Measurements from ENCODE around the gene RPL13.

Gene RPL13

GRCh38 chr16:89544113-89544512 lies 16.4 kb upstream of the RPL13 start:
- no peak overlapping the region for H3K27ac ChIP-seq (ENCODE audit: low read depth, low read length)
- no peak overlapping the region for H2AFZ ChIP-seq (ENCODE audit: low read depth, low read length, severe bottlenecking)
- TF ChIP-seq EZH2phosphoT487 (conservative IDR thresholded peaks at IDR 0.05; ENCODE audit: low read length) (no peak), CTCF (IDR thresholded peaks at IDR 0.05; ENCODE audit: insufficient read depth, low read length, poor library complexity, severe bottlenecking) (no peak)
- H3K9ac ChIP-seq (ENCODE audit: low read length), result no peak overlapping the region
- no peak overlapping the region for H3K4me3 ChIP-seq (ENCODE audit: insufficient read depth, low read length, poor library complexity, severe bottlenecking)
- no peaks in the 10 kb centered on the region for H3K9me3 ChIP-seq (ENCODE audit: insufficient read depth, low read length)
- H4K20me1 ChIP-seq (ENCODE audit: low read depth, low read length), result no peaks in the 10 kb centered on the region
- no peaks in the 10 kb centered on the region for H3K9me2 ChIP-seq (replicated peaks; ENCODE audit: insufficient read depth, low read length)
- H3K4me2 ChIP-seq (ENCODE audit: low read depth, low read length, poor library complexity, severe bottlenecking), result no peak overlapping the region
- H3K79me2 ChIP-seq (ENCODE audit: insufficient read depth, low read length), result no peaks in the 10 kb centered on the region
- H3K27me3 ChIP-seq (ENCODE audit: low read length), result no peaks in the 10 kb centered on the region
- no peaks in the 10 kb centered on the region for H3K36me3 ChIP-seq (ENCODE audit: low read length)
- no peaks in the 10 kb centered on the region for H3F3A ChIP-seq (ENCODE audit: insufficient read depth)

GRCh38 chr16:89544713-89545043 lies 15.8 kb upstream of the RPL13 start:
- H3K36me3 ChIP-seq (ENCODE audit: low read length), result no peaks in the 10 kb centered on the region
- no peak overlapping the region for H3K9ac ChIP-seq (ENCODE audit: low read length)
- no peaks in the 10 kb centered on the region for H3K9me3 ChIP-seq (ENCODE audit: insufficient read depth, low read length)
- no peaks in the 10 kb centered on the region for H3K9me2 ChIP-seq (replicated peaks; ENCODE audit: insufficient read depth, low read length)
- H3K4me2 ChIP-seq (ENCODE audit: low read depth, low read length, poor library complexity, severe bottlenecking), result no peak overlapping the region
- no peak overlapping the region for H3K4me3 ChIP-seq (ENCODE audit: insufficient read depth, low read length, poor library complexity, severe bottlenecking)
- H4K20me1 ChIP-seq (ENCODE audit: low read depth, low read length), result no peaks in the 10 kb centered on the region
- no peak for TF ChIP-seq CTCF (IDR thresholded peaks at IDR 0.05; ENCODE audit: insufficient read depth, low read length, poor library complexity, severe bottlenecking)
- TF ChIP-seq EZH2phosphoT487 (conservative IDR thresholded peaks at IDR 0.05; ENCODE audit: low read length), result no peak
- H3F3A ChIP-seq (ENCODE audit: insufficient read depth), result no peaks in the 10 kb centered on the region
- no peaks in the 10 kb centered on the region for H3K27me3 ChIP-seq (ENCODE audit: low read length)
- no peaks in the 10 kb centered on the region for H3K79me2 ChIP-seq (ENCODE audit: insufficient read depth, low read length)
- no peak overlapping the region for H3K27ac ChIP-seq (ENCODE audit: low read depth, low read length)
- no peak overlapping the region for H2AFZ ChIP-seq (ENCODE audit: low read depth, low read length, severe bottlenecking)

GRCh38 chr16:89545044-89545830 lies 15.2 kb upstream of the RPL13 start:
- Histone ChIP-seq H3K9ac (ENCODE audit: low read length) (no peak overlapping the region), H2AFZ (ENCODE audit: low read depth, low read length, severe bottlenecking) (no peak overlapping the region), H4K20me1 (ENCODE audit: low read depth, low read length) (no peaks in the 10 kb centered on the region), H3K27me3 (ENCODE audit: low read length) (no peaks in the 10 kb centered on the region), H3K9me2 (replicated peaks; ENCODE audit: insufficient read depth, low read length) (no peaks in the 10 kb centered on the region), H3K4me3 (ENCODE audit: insufficient read depth, low read length, poor library complexity, severe bottlenecking) (no peak overlapping the region), H3K36me3 (ENCODE audit: low read length) (no peaks in the 10 kb centered on the region), H3K79me2 (ENCODE audit: insufficient read depth, low read length) (no peaks in the 10 kb centered on the region), H3F3A (ENCODE audit: insufficient read depth) (no peaks in the 10 kb centered on the region), H3K4me2 (ENCODE audit: low read depth, low read length, poor library complexity, severe bottlenecking) (no peak overlapping the region), H3K27ac (ENCODE audit: low read depth, low read length) (no peak overlapping the region), H3K9me3 (ENCODE audit: insufficient read depth, low read length) (no peaks in the 10 kb centered on the region)
- no peak for TF ChIP-seq EZH2phosphoT487 (conservative IDR thresholded peaks at IDR 0.05; ENCODE audit: low read length)
- no peak for TF ChIP-seq CTCF (IDR thresholded peaks at IDR 0.05; ENCODE audit: insufficient read depth, low read length, poor library complexity, severe bottlenecking)

Data from SU-DHL-6 (cell line).